GM19043 (cell line): ENCODE results near the gene METTL16.

ENCODE experiments used
- ATAC-seq: cut with Tn5 transposase; IDR thresholded peaks from one replicate; pipeline ENCODE4 v1.9.1; 2021; ENCODE audit warnings: low read depth; ENCODE audit not compliant: unreplicated experiment

Gene METTL16

GRCh38 chr17:2398182-2398581 lies 113.5 kb downstream of the METTL16 start:
- no peak for ATAC-seq

- ATAC-seq, result no peak
Measured at GRCh38 chr17:2397247-2398171, 114.2 kb downstream of the METTL16 start.

- peak; percentile 25 for ATAC-seq
Measured at GRCh38 chr17:2396568-2397246, 115.0 kb downstream of the METTL16 start.

GRCh38 chr17:2396192-2396567 lies 115.5 kb downstream of the METTL16 start:
- no peak for ATAC-seq

- ATAC-seq, result no peak
Measured at GRCh38 chr17:2395258-2396181, 116.2 kb downstream of the METTL16 start.

- ATAC-seq, result no peak
Measured at GRCh38 chr17:2394775-2395201, 116.9 kb downstream of the METTL16 start.

- no peak for ATAC-seq
Measured at GRCh38 chr17:2393954-2394749, 117.5 kb downstream of the METTL16 start.

GRCh38 chr17:2393174-2393953 lies 118.3 kb downstream of the METTL16 start:
- peak; percentile 23 for ATAC-seq

- peak; percentile 46 for ATAC-seq
Measured at GRCh38 chr17:2392252-2393173, 119.2 kb downstream of the METTL16 start.

GRCh38 chr17:2391597-2392251 lies 120.0 kb downstream of the METTL16 start:
- no peak for ATAC-seq

- ATAC-seq, result no peak
Measured at GRCh38 chr17:2390199-2390836, 121.4 kb downstream of the METTL16 start.

GRCh38 chr17:2388683-2389055 lies 123.0 kb downstream of the METTL16 start:
- no peak for ATAC-seq

GRCh38 chr17:2388020-2388682 lies 123.5 kb downstream of the METTL16 start:
- no peak for ATAC-seq

GRCh38 chr17:2387086-2388019 lies 124.3 kb downstream of the METTL16 start:
- no peak for ATAC-seq

GRCh38 chr17:2386400-2387085 lies 125.1 kb downstream of the METTL16 start:
- ATAC-seq, result no peak
